Uterus (tissue), 4 donors: ENCODE data around the gene LMOD2. TPM values are rescaled to one million over a fixed set of nuclear protein-coding genes. Genes with fewer than 3 reads are reported as not detected.

Experiments
- DNase-seq, 2 donors: peaks; one replicate each; pipeline ENCODE4 v3.0.0-alpha.2; 2019 to 2020
- H3K27ac ChIP-seq, 2 donors: fragments of 200-600 bp; sonication (generic); 1 replicate in 1 of 2; 2 replicates in 1 of 2; pipeline ENCODE4 v1.5.1; 2016 to 2018
- H3K27me3 ChIP-seq, 2 donors: fragments of 200-600 bp; sonication (generic); one replicate each; pipeline ENCODE4 v1.5.1; 2018 to 2019; ENCODE audit warnings: control low read depth in 1 of 2
- H3K36me3 ChIP-seq, 2 donors: fragments of 200-600 bp; sonication (generic); one replicate each; pipeline ENCODE4 v1.5.1; 2019; ENCODE audit warnings: control low read depth in 1 of 2
- H3K4me1 ChIP-seq, 2 donors: fragments of 200-600 bp; sonication (generic); one replicate each; pipeline ENCODE4 v1.5.1; 2018 to 2019; ENCODE audit warnings: control low read depth in 1 of 2
- H3K4me3 ChIP-seq, 2 donors: fragments of 200-600 bp; sonication (generic); 1 replicate in 1 of 2; 2 replicates in 1 of 2; pipeline ENCODE4 v1.5.1; 2018 to 2019; ENCODE audit warnings: mild to moderate bottlenecking in 1 of 2
- H3K9me3 ChIP-seq, 2 donors: fragments of 200-600 bp; sonication (generic); one replicate each; pipeline ENCODE4 v1.5.1; 2019; ENCODE audit warnings: control low read depth in 1 of 2
- POLR2A ChIP-seq, 2 donors: fragments of 450-650 bp; IDR thresholded peaks; one replicate each; pipeline ENCODE4 v1.6.1; 2016; ENCODE audit warnings: antibody characterized with exemption in 2 of 2, mild to moderate bottlenecking in 1 of 2, moderate library complexity in 1 of 2
- intact Hi-C: fragments of 100-400 bp; cut with DNase I; formaldehyde crosslinking; loops from one replicate; pipeline ENCODE4 v1.15.1; 2023; ENCODE audit warnings: low total_unique reads
- total RNA-seq, 4 donors: library from RNA; depleted of rRNA in 3 of 4; stranded (reverse); fragments of >200 nt in 3 of 4; gene quantifications; one replicate each; pipeline versions ENCODE4 v1.1.0 to v1.2.4, GENCODE V29; 2014 to 2023
- TF ChIP-seq, protein P1 (sequence below), 4 experiments: fragments of 200-600 bp in 2 of 4; fragments of 450-650 bp in 2 of 4; sonication (generic) in 2 of 4; IDR thresholded peaks; one replicate each; pipeline ENCODE4 v1.5.1; 2016 to 2019; ENCODE audit warnings: antibody characterized with exemption in 4 of 4, mild to moderate bottlenecking in 2 of 4, moderate library complexity in 1 of 4
- donor health status: DM: yes; HTN: yes; CAD: no.

LMOD2 gene
- total RNA-seq, 4 donors from 2014 or later = 0.52 TPM; not detected in 3

GRCh38 chr7:123653162-123653561 lies 2.5 kb upstream of the LMOD2 start:
- Histone ChIP-seq H3K27me3 (no peaks in the 10 kb centered on the region), H3K4me3 (no peak overlapping the region), H3K9me3 (no peaks in the 10 kb centered on the region), H3K4me1 (no peaks in the 10 kb centered on the region), H3K27ac (no peak overlapping the region), H3K36me3 (no peaks in the 10 kb centered on the region)
- intact Hi-C loops = no loop called here
- DNase-seq = no peak
- TF ChIP-seq, protein P1, sequence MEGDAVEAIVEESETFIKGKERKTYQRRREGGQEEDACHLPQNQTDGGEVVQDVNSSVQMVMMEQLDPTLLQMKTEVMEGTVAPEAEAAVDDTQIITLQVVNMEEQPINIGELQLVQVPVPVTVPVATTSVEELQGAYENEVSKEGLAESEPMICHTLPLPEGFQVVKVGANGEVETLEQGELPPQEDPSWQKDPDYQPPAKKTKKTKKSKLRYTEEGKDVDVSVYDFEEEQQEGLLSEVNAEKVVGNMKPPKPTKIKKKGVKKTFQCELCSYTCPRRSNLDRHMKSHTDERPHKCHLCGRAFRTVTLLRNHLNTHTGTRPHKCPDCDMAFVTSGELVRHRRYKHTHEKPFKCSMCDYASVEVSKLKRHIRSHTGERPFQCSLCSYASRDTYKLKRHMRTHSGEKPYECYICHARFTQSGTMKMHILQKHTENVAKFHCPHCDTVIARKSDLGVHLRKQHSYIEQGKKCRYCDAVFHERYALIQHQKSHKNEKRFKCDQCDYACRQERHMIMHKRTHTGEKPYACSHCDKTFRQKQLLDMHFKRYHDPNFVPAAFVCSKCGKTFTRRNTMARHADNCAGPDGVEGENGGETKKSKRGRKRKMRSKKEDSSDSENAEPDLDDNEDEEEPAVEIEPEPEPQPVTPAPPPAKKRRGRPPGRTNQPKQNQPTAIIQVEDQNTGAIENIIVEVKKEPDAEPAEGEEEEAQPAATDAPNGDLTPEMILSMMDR (IDR thresholded peaks at IDR 0.05) = no peak
- no peak for TF ChIP-seq POLR2A (IDR thresholded peaks at IDR 0.05)

GRCh38 chr7:123656544-123657303 lies 1.1 kb downstream of the LMOD2 start:
- H3K4me3 ChIP-seq = no peak overlapping the region
- TF ChIP-seq POLR2A (IDR thresholded peaks at IDR 0.05) = no peak
- TF ChIP-seq, protein P1 (IDR thresholded peaks at IDR 0.05) = no peak
- intact Hi-C loops = no loop called here
- H3K9me3 ChIP-seq = no peaks in the 10 kb centered on the region
- no peaks in the 10 kb centered on the region for H3K27me3 ChIP-seq
- H3K36me3 ChIP-seq = no peaks in the 10 kb centered on the region
- no peaks in the 10 kb centered on the region for H3K4me1 ChIP-seq
- DNase-seq = no peak
- no peak overlapping the region for H3K27ac ChIP-seq

DNA sequence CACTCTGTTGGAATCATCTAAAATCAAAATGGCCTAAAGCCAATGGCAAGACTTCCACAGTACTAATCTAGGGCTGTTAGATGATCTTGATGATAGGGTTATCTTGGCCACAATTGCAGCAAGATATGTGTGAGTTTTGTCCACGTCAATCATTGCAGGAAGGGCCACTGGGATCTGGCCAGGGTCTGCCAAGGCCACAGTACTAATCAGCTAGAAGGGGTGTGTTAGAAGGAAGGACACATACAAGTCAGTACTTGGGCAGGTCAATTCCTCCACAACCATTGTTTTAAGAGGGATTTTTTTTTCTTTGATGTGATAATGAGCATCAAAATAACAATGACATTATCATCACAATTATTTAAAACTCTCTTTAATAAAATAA lies 1.6 kb downstream of the LMOD2 start:
- no peak overlapping the region for H3K27ac ChIP-seq
- no peaks in the 10 kb centered on the region for H3K4me1 ChIP-seq
- H3K4me3 ChIP-seq = no peak overlapping the region
- no peaks in the 10 kb centered on the region for H3K27me3 ChIP-seq
- intact Hi-C loops = no loop called here
- H3K9me3 ChIP-seq = no peaks in the 10 kb centered on the region
- TF ChIP-seq POLR2A (IDR thresholded peaks at IDR 0.05) = no peak
- TF ChIP-seq, protein P1 (IDR thresholded peaks at IDR 0.05) = no peak
- DNase-seq = no peak
- H3K36me3 ChIP-seq = no peaks in the 10 kb centered on the region

GRCh38 chr7:123658023-123658422 lies 2.4 kb downstream of the LMOD2 start:
- H3K9me3 ChIP-seq = no peaks in the 10 kb centered on the region
- no peaks in the 10 kb centered on the region for H3K27me3 ChIP-seq
- no peak overlapping the region for H3K27ac ChIP-seq
- no peaks in the 10 kb centered on the region for H3K36me3 ChIP-seq
- no peak for DNase-seq
- TF ChIP-seq, protein P1 (IDR thresholded peaks at IDR 0.05) = no peak
- no peak for TF ChIP-seq POLR2A (IDR thresholded peaks at IDR 0.05)
- H3K4me3 ChIP-seq = no peak overlapping the region
- intact Hi-C loops = no loop called here
- H3K4me1 ChIP-seq = no peaks in the 10 kb centered on the region

DNA sequence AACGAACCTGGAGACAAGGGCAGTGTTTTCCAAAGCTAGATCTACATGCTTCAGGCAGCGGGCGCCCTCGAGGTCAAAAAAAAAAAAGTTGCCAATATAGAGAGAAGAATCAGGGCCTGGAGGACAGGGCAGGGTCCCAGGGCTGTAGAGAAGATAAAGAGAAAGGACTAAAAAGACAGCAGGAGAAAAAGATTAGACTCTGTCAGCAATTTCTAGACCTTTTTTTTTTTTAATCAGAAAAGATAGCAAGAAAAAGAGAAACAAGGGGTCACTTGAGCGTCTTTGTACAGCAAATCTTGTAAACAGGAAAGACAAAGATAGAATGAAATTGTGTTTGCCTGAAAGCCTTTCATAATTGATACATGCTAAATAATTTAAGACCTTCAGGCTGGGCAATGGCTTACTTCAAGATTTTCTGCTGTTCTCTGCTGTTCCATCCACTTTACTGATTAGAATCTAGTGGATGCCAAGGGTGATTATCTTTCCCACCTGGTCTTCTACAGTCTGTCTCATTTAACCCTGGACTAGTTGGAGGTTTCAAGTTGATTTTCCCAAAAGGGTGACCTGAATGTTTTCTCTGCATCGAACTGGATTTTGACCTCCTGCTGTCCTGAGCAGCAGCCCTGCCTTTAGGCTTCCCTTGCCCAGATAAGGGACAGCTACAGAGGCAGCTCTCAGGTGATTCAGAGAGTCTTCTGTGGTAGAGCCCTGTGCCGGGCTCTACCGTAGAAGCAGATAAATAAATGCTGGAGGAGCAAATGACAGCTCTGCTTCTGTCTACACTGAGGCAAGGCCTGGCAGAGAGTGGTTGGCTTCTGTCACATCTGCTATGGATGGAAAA lies 5.1 kb downstream of the LMOD2 start:
- no peak for DNase-seq
- Histone ChIP-seq H3K9me3 (no peaks in the 10 kb centered on the region), H3K4me3 (no peak overlapping the region), H3K4me1 (no peaks in the 10 kb centered on the region), H3K27me3 (no peaks in the 10 kb centered on the region), H3K36me3 (no peaks in the 10 kb centered on the region), H3K27ac (no peak overlapping the region)
- intact Hi-C loops = no loop called here
- TF ChIP-seq POLR2A (IDR thresholded peaks at IDR 0.05) = no peak
- TF ChIP-seq, protein P1 (IDR thresholded peaks at IDR 0.05) = no peak
